Neural cell (in vitro differentiated cells): ENCODE results near the gene ULK3. TPM values are rescaled to one million over a fixed set of nuclear protein-coding genes. Genes with fewer than 3 reads are reported as not detected.

Source experiments
- H2AFZ ChIP-seq: fragments of 200-600, 300-800 bp; sonication (generic), shearing (Covaris generic); 2 replicates; pipeline ENCODE4 v1.6.0; 2014; ENCODE audit warnings: low read depth, mild to moderate bottlenecking, antibody characterized with exemption, low read length, moderate library complexity
- H3F3A ChIP-seq: fragments of 200-600 bp; shearing (Covaris generic); 2 replicates; pipeline ENCODE4 v1.6.1; 2016; ENCODE audit warnings: mild to moderate bottlenecking, moderate library complexity, mixed read lengths, antibody characterized with exemption, low read length; ENCODE audit not compliant: insufficient read depth, poor library complexity, severe bottlenecking
- H3K27ac ChIP-seq: fragments of 200-600, 300-800 bp; sonication (generic), shearing (Covaris generic); 2 replicates; pipeline ENCODE4 v1.5.1; 2014; ENCODE audit warnings: mild to moderate bottlenecking, low read length, moderate library complexity
- H3K27me3 ChIP-seq: fragments of 300-800, 200-600 bp; sonication (generic), shearing (Covaris generic); 2 replicates; pipeline ENCODE4 v1.6.0; 2014; ENCODE audit warnings: mild to moderate bottlenecking, low read depth, low read length, moderate library complexity; ENCODE audit not compliant: insufficient read depth
- H3K36me3 ChIP-seq: fragments of 300-800, 200-600 bp; sonication (generic), shearing (Covaris generic); 2 replicates; pipeline ENCODE4 v1.5.1; 2014; ENCODE audit warnings: mild to moderate bottlenecking, antibody characterized with exemption, low read length, moderate library complexity; ENCODE audit not compliant: insufficient read depth
- H3K4me2 ChIP-seq: fragments of 300-800, 200-600 bp; sonication (generic), shearing (Covaris generic); 2 replicates; pipeline ENCODE4 v1.6.0; 2014; ENCODE audit warnings: mild to moderate bottlenecking, low read length
- H3K4me3 ChIP-seq: fragments of 300-800, 200-600 bp; sonication (generic), shearing (Covaris generic); 2 replicates; pipeline ENCODE4 v1.5.1; 2014; ENCODE audit warnings: mild to moderate bottlenecking, low read length, moderate library complexity
- H3K79me2 ChIP-seq: fragments of 200-600 bp; shearing (Covaris generic); replicated peaks from 2 replicates; pipeline ENCODE4 v1.6.0; 2014; ENCODE audit warnings: mild to moderate bottlenecking, low read length, moderate library complexity; ENCODE audit not compliant: insufficient read depth
- H3K9ac ChIP-seq: fragments of 300-800, 200-600 bp; sonication (generic), shearing (Covaris generic); 2 replicates; pipeline ENCODE4 v1.6.1; 2016; ENCODE audit warnings: mild to moderate bottlenecking, low read length, mixed read lengths
- H3K9me2 ChIP-seq: fragments of 200-600 bp; shearing (Covaris generic); 2 replicates; pipeline ENCODE4 v1.6.1; 2016; ENCODE audit warnings: mild to moderate bottlenecking, low read length, mixed read lengths; ENCODE audit not compliant: insufficient read depth
- H3K9me3 ChIP-seq: fragments of 200-600, 300-800 bp; sonication (generic), shearing (Covaris generic); 2 replicates; pipeline ENCODE4 v1.6.1; 2016; ENCODE audit warnings: mild to moderate bottlenecking, mixed run types, low read length, moderate library complexity, mixed read lengths
- H4K20me1 ChIP-seq: fragments of 200-600 bp; shearing (Covaris generic); 2 replicates; pipeline ENCODE4 v1.6.1; 2016; ENCODE audit warnings: mild to moderate bottlenecking, mixed run types; ENCODE audit not compliant: insufficient read depth
- CTCF ChIP-seq: fragments of 450-650 bp; IDR thresholded peaks from 2 replicates; pipeline ENCODE4 v1.5.1; 2014; ENCODE audit warnings: antibody characterized with exemption, mild to moderate bottlenecking, moderate library complexity; ENCODE audit not compliant: poor library complexity, severe bottlenecking
- EP300 ChIP-seq: fragments of 450-650 bp; conservative IDR thresholded peaks from 2 replicates; pipeline ENCODE4 v1.6.1; 2014; ENCODE audit warnings: antibody characterized with exemption, mild to moderate bottlenecking, moderate library complexity; ENCODE audit not compliant: poor library complexity, severe bottlenecking
- EZH2 ChIP-seq: fragments of 200-600, 300-800 bp; shearing (Covaris generic), sonication (generic); IDR thresholded peaks from 2 replicates; pipeline ENCODE4 v1.6.1; 2014; ENCODE audit warnings: antibody characterized with exemption, low read length, borderline replicate concordance, mild to moderate bottlenecking; ENCODE audit not compliant: insufficient read depth, poor library complexity, severe bottlenecking
- MXI1 ChIP-seq: fragments of 450-650 bp; conservative IDR thresholded peaks from 2 replicates; pipeline ENCODE4 v1.6.1; 2014; ENCODE audit warnings: antibody characterized with exemption, mild to moderate bottlenecking; ENCODE audit not compliant: poor library complexity, severe bottlenecking
- POLR2AphosphoS5 ChIP-seq: IDR thresholded peaks from 2 replicates; pipeline ENCODE4 v1.6.1; 2012
- RAD21 ChIP-seq: fragments of 450-650 bp; conservative IDR thresholded peaks from 2 replicates; pipeline ENCODE4 v1.6.1; 2014; ENCODE audit warnings: antibody characterized with exemption, mild to moderate bottlenecking, moderate library complexity
- REST ChIP-seq: IDR thresholded peaks from 2 replicates; pipeline ENCODE4 v1.6.1; 2012; ENCODE audit warnings: borderline replicate concordance
- SMC3 ChIP-seq: fragments of 450-650 bp; conservative IDR thresholded peaks from 2 replicates; pipeline ENCODE4 v1.6.1; 2014; ENCODE audit warnings: antibody characterized with exemption, mild to moderate bottlenecking, moderate library complexity; ENCODE audit not compliant: poor library complexity
- TAF1 ChIP-seq: IDR thresholded peaks from 2 replicates; pipeline ENCODE4 v1.6.1; 2012; ENCODE audit warnings: low read depth
- polyA plus RNA-seq: library from polyadenylated mRNA; depleted of rRNA; stranded (reverse); fragments of >200 nt; gene quantifications from 2 replicates; pipeline ENCODE4 v1.2.3, GENCODE V29; 2014

Gene ULK3
- polyA plus RNA-seq, 1 donor from 2014 or later, result 193 TPM

- Histone ChIP-seq H3K9me2 (no peaks in the 10 kb centered on the region), H3K9ac (no peak overlapping the region), H3K27me3 (no peaks in the 10 kb centered on the region), H3K36me3 (no peaks in the 10 kb centered on the region), H3F3A (no peaks in the 10 kb centered on the region), H3K4me2 (no peak overlapping the region), H3K27ac (no peak overlapping the region), H3K4me3 (no peak overlapping the region), H3K9me3 (no peaks in the 10 kb centered on the region), H2AFZ (no peak overlapping the region), H3K79me2 (no peaks in the 10 kb centered on the region), H4K20me1 (no peaks in the 10 kb centered on the region)
- no peak for TF ChIP-seq TAF1
- TF ChIP-seq POLR2AphosphoS5, result no peak
- no peak for TF ChIP-seq MXI1
- no peak for TF ChIP-seq CTCF
- no peak for TF ChIP-seq RAD21
- TF ChIP-seq SMC3, result no peak
- no peak for TF ChIP-seq REST
- no peak for TF ChIP-seq EZH2
These were observed 12.9 kb upstream of the ULK3 start for GRCh38 chr15:74855857-74856256.

GRCh38 chr15:74854453-74855022 lies 11.6 kb upstream of the ULK3 start:
- Histone ChIP-seq H3F3A (no peaks in the 10 kb centered on the region), H3K4me3 (no peak overlapping the region), H3K36me3 (no peaks in the 10 kb centered on the region), H3K27ac (no peak overlapping the region), H3K4me2 (no peak overlapping the region), H2AFZ (no peak overlapping the region), H4K20me1 (no peaks in the 10 kb centered on the region), H3K27me3 (no peaks in the 10 kb centered on the region), H3K9me2 (no peaks in the 10 kb centered on the region), H3K79me2 (no peaks in the 10 kb centered on the region), H3K9me3 (no peaks in the 10 kb centered on the region), H3K9ac (no peak overlapping the region)
- TF ChIP-seq EP300 (no peak), CTCF (no peak), REST (no peak), TAF1 (no peak), RAD21 (no peak), POLR2AphosphoS5 (no peak), MXI1 (no peak), EZH2 (no peak), SMC3 (no peak)
